Activated CD4-positive, alpha-beta T cell treated with anti-CD3 and anti-CD28 coated beads, Interleukin-2, amount 10 ng/mL, durations not matched to agents 7 days and 5 days (primary cell): Measurements from ENCODE around the gene ANXA6. TPM values are rescaled to one million over a fixed set of nuclear protein-coding genes. Genes with fewer than 3 reads are reported as not detected.

ENCODE experiments used
- CTCF ChIA-PET: fragments of 350-600 bp; sonication (Branson Sonifier 250); formaldehyde crosslinking; loops from one replicate; lab custom pipeline; 2021; ENCODE audit warnings: antibody characterized with exemption; lab: Charles Lee
- POLR2A ChIA-PET: fragments of 350-600 bp; sonication (Branson Sonifier 250); formaldehyde crosslinking; loops from one replicate; lab custom pipeline; 2021; ENCODE audit warnings: antibody characterized with exemption; lab: Charles Lee
- DNase-seq: peaks from one replicate; pipeline ENCODE4 v3.0.0-alpha.2; 2020
- H3K27ac Mint-ChIP-seq: one replicate; pipeline ENCODE4 v1.8.0; 2021; ENCODE audit warnings: mild to moderate bottlenecking, moderate library complexity, mixed read lengths
- H3K27me3 Mint-ChIP-seq: one replicate; pipeline ENCODE4 v1.8.0; 2021; ENCODE audit warnings: mixed read lengths
- H3K36me3 Mint-ChIP-seq: one replicate; pipeline ENCODE4 v1.8.0; 2021; ENCODE audit warnings: low read depth, mixed read lengths
- H3K4me1 Mint-ChIP-seq: one replicate; pipeline ENCODE4 v1.8.0; 2021; ENCODE audit warnings: mixed read lengths
- H3K4me3 Mint-ChIP-seq: one replicate; pipeline ENCODE4 v1.8.0; 2021; ENCODE audit warnings: mild to moderate bottlenecking, moderate library complexity, mixed read lengths
- H3K9me3 Mint-ChIP-seq: one replicate; pipeline ENCODE4 v1.8.0; 2021; ENCODE audit warnings: mixed read lengths
- total RNA-seq, 2 experiments: library from RNA; stranded (reverse); gene quantifications; one replicate each; pipeline ENCODE4 v1.2.3, GENCODE V29; 2021

The ANXA6 gene
- total RNA-seq, 2 experiments from 2014 or later = 494 to 508 TPM

GRCh38 chr5:151081431-151082281 lies 75.9 kb downstream of the ANXA6 start:
- Mint-ChIP-seq H3K4me3 (peak overlapping the region; percentile 83), H3K36me3 (peaks cover 28% of the 10 kb centered on the region), H3K27ac (peak overlapping the region; percentile 88), H3K27me3 (no peaks in the 10 kb centered on the region), H3K4me1 (peaks cover 81% of the 10 kb centered on the region), H3K9me3 (no peaks in the 10 kb centered on the region)
- ChIA-PET POLR2A (interaction anchor here (0.7 kb wide), 1 partner anchor 1121 kb away, joined by 4 read pairs; no protein-coding TSS in a partner anchor), CTCF (interaction anchor here (0.9 to 2.6 kb wide), 8 partner anchors 9 to 33 kb away, joined by 3 to 13 read pairs (median 5); no protein-coding TSS in a partner anchor)
- DNase-seq = no peak

- Mint-ChIP-seq H3K27ac (peak within 1 kb of the TSS; percentile 88), H3K27me3 (no peaks in the 10 kb centered on the region), H3K4me3 (peak within 1 kb of the TSS; percentile 83), H3K36me3 (peaks cover 35% of the 10 kb centered on the region), H3K9me3 (no peaks in the 10 kb centered on the region), H3K4me1 (peaks cover 82% of the 10 kb centered on the region)
- peak; percentile 92 for DNase-seq
- ChIA-PET POLR2A (interaction anchor here (0.7 kb wide), 1 partner anchor 1121 kb away, joined by 4 read pairs; no protein-coding TSS in a partner anchor), CTCF (interaction anchor here (0.6 to 2.6 kb wide), 8 partner anchors 8 to 84 kb away, joined by 3 to 13 read pairs (median 5); no protein-coding TSS in a partner anchor)
Measured at GRCh38 chr5:151080613-151081430, 76.8 kb downstream of the ANXA6 start, which contains the start of gene TNIP1. Gene TNIP1, minus strand, starts transcription at chr5:151081034. Its CDS starts 15,939 bp downstream, at chr5:151065095.

- Mint-ChIP-seq H3K27ac (peak overlapping the region; percentile 87), H3K4me3 (peak overlapping the region; percentile 83), H3K9me3 (no peaks in the 10 kb centered on the region), H3K4me1 (peaks cover 77% of the 10 kb centered on the region), H3K27me3 (no peaks in the 10 kb centered on the region), H3K36me3 (peaks cover 37% of the 10 kb centered on the region)
- ChIA-PET CTCF (interaction anchor here (0.6 to 2.6 kb wide), 8 partner anchors 10 to 1771 kb away, joined by 3 to 13 read pairs (median 4); no protein-coding TSS in a partner anchor), POLR2A (no interaction called here)
- DNase-seq = no peak
Measured at GRCh38 chr5:151079838-151080612, 77.6 kb downstream of the ANXA6 start.

GRCh38 chr5:151078490-151079262 lies 78.9 kb downstream of the ANXA6 start:
- H3K27me3 Mint-ChIP-seq = no peaks in the 10 kb centered on the region
- H3K9me3 Mint-ChIP-seq = no peaks in the 10 kb centered on the region
- peaks cover 43% of the 10 kb centered on the region for H3K36me3 Mint-ChIP-seq
- H3K4me3 Mint-ChIP-seq = peak overlapping the region; percentile 83
- ChIA-PET POLR2A (no interaction called here), CTCF (interaction anchor here (0.8 to 1.4 kb wide), 5 partner anchors 12 to 295 kb away, joined by 3 to 6 read pairs (median 4); no protein-coding TSS in a partner anchor)
- DNase-seq = peak; percentile 68
- peaks cover 67% of the 10 kb centered on the region for H3K4me1 Mint-ChIP-seq
- peak overlapping the region; percentile 85 for H3K27ac Mint-ChIP-seq

- H3K27ac Mint-ChIP-seq = peak overlapping the region; percentile 85
- H3K4me3 Mint-ChIP-seq = peak overlapping the region; percentile 83
- H3K27me3 Mint-ChIP-seq = no peaks in the 10 kb centered on the region
- H3K36me3 Mint-ChIP-seq = peaks cover 48% of the 10 kb centered on the region
- peaks cover 60% of the 10 kb centered on the region for H3K4me1 Mint-ChIP-seq
- DNase-seq = no peak
- CTCF ChIA-PET = no interaction called here
- H3K9me3 Mint-ChIP-seq = no peaks in the 10 kb centered on the region
- POLR2A ChIA-PET = no interaction called here
Measured at GRCh38 chr5:151077967-151078366, 79.6 kb downstream of the ANXA6 start.

- Mint-ChIP-seq H3K4me1 (peaks cover 57% of the 10 kb centered on the region), H3K4me3 (no peak overlapping the region), H3K27me3 (no peaks in the 10 kb centered on the region), H3K9me3 (no peaks in the 10 kb centered on the region), H3K36me3 (peaks cover 48% of the 10 kb centered on the region), H3K27ac (no peak overlapping the region)
- ChIA-PET CTCF (no interaction called here), POLR2A (no interaction called here)
- DNase-seq = no peak
Measured at GRCh38 chr5:151077419-151077818, 80.2 kb downstream of the ANXA6 start.

- DNase-seq = no peak
- POLR2A ChIA-PET = no interaction called here
- CTCF ChIA-PET = interaction anchor here (1.3 kb wide), 1 partner anchor 12 kb away, joined by 3 read pairs; no protein-coding TSS in a partner anchor
- Mint-ChIP-seq H3K27ac (no peak overlapping the region), H3K4me1 (peaks cover 57% of the 10 kb centered on the region), H3K9me3 (no peaks in the 10 kb centered on the region), H3K4me3 (no peak overlapping the region), H3K27me3 (no peaks in the 10 kb centered on the region), H3K36me3 (peaks cover 49% of the 10 kb centered on the region)
Measured at GRCh38 chr5:151076616-151077015, 81.0 kb downstream of the ANXA6 start.

- no peak for DNase-seq
- Mint-ChIP-seq H3K27ac (no peak overlapping the region), H3K27me3 (no peaks in the 10 kb centered on the region), H3K36me3 (peaks cover 52% of the 10 kb centered on the region), H3K4me3 (no peak overlapping the region), H3K4me1 (peaks cover 64% of the 10 kb centered on the region), H3K9me3 (no peaks in the 10 kb centered on the region)
- POLR2A ChIA-PET = no interaction called here
- CTCF ChIA-PET = interaction anchor here (0.7 to 1.5 kb wide), 4 partner anchors 11 to 30 kb away, joined by 3 to 6 read pairs (median 3); no protein-coding TSS in a partner anchor
Measured at GRCh38 chr5:151075698-151076331, 81.8 kb downstream of the ANXA6 start.

GRCh38 chr5:151074557-151074956 lies 83.0 kb downstream of the ANXA6 start:
- no peaks in the 10 kb centered on the region for H3K9me3 Mint-ChIP-seq
- ChIA-PET POLR2A (no interaction called here), CTCF (interaction anchor here (1.4 kb wide), 1 partner anchor 11 kb away, joined by 3 read pairs; no protein-coding TSS in a partner anchor)
- peaks cover 71% of the 10 kb centered on the region for H3K4me1 Mint-ChIP-seq
- no peak for DNase-seq
- H3K27ac Mint-ChIP-seq = no peak overlapping the region
- no peak overlapping the region for H3K4me3 Mint-ChIP-seq
- no peaks in the 10 kb centered on the region for H3K27me3 Mint-ChIP-seq
- H3K36me3 Mint-ChIP-seq = peaks cover 53% of the 10 kb centered on the region

- ChIA-PET CTCF (interaction anchor here (2.0 kb wide), 1 partner anchor 8 kb away, joined by 5 read pairs; the partner anchor contains the start of gene TNIP1), POLR2A (no interaction called here)
- H3K4me1 Mint-ChIP-seq = peaks cover 71% of the 10 kb centered on the region
- H3K9me3 Mint-ChIP-seq = no peaks in the 10 kb centered on the region
- no peak overlapping the region for H3K27ac Mint-ChIP-seq
- H3K27me3 Mint-ChIP-seq = no peaks in the 10 kb centered on the region
- peaks cover 47% of the 10 kb centered on the region for H3K36me3 Mint-ChIP-seq
- DNase-seq = no peak
- H3K4me3 Mint-ChIP-seq = no peak overlapping the region
Measured at GRCh38 chr5:151073280-151073679, 84.3 kb downstream of the ANXA6 start.

- Mint-ChIP-seq H3K4me3 (no peak overlapping the region), H3K4me1 (peaks cover 71% of the 10 kb centered on the region), H3K9me3 (no peaks in the 10 kb centered on the region), H3K36me3 (peaks cover 47% of the 10 kb centered on the region), H3K27ac (peak overlapping the region; percentile 44), H3K27me3 (no peaks in the 10 kb centered on the region)
- DNase-seq = no peak
- ChIA-PET POLR2A (no interaction called here), CTCF (interaction anchor here (1.1 to 2.0 kb wide), 3 partner anchors 9 to 109 kb away, joined by 3 to 5 read pairs (median 3); partner anchors contain the start of gene TNIP1)
Measured at GRCh38 chr5:151072630-151073025, 85.0 kb downstream of the ANXA6 start.
